HK-2 (cell line): ENCODE results near the gene ITGA1.

Source experiments
- DNase-seq: peaks from one replicate; pipeline ENCODE4 v3.0.0-alpha.2; 2018; ENCODE audit not compliant: unreplicated experiment

Gene ITGA1

DNA sequence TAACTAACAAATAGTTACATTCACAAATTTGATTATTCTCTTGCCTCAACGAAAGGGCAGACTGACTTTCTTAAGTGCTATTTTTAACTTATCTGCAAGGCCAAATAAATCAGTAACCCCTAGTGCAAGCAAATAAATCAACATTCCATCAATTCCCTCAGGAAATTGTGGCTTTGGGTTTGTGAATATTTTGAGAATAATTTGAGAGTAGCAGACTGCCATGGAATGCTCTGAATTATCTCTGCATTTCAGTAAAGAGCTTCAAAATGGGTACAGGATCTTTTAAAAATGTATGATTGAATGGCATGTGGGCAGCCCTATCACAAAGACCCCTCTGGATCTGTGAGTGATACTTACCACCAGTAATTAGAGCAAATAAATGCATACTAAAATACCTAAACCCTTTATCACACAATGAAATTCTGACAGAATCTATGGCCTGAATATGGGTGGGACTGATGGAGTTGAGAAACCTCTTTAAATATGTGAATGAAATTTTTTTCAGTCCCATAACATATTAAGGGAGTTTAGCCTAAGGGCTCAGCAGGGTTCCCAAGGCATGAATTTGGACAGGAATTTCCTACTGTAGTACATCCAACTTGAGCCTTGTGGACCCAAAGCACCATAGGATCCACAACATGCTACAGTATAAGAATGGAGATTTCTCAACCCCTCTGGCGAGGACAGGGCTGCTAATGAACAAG, 109.0 kb downstream of the ITGA1 start:
- no peak for DNase-seq

DNA sequence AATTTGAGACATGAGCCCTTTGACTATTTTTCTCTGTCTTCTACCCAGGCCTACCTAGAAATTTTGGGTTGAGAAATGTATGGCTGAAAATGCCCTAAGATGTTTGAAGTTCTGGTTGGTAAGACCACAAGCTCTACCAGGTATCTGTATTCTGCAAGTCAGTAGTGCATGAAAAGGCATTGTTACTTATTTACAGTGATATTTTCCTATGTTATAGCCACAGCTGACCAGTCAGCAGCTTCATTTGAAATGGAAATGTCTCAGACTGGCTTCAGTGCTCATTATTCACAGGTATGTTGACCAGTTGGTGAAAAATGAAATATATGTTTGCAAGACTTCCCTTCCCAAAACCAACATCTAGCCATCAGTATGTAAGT, 109.5 kb downstream of the ITGA1 start:
- DNase-seq: no peak

DNA sequence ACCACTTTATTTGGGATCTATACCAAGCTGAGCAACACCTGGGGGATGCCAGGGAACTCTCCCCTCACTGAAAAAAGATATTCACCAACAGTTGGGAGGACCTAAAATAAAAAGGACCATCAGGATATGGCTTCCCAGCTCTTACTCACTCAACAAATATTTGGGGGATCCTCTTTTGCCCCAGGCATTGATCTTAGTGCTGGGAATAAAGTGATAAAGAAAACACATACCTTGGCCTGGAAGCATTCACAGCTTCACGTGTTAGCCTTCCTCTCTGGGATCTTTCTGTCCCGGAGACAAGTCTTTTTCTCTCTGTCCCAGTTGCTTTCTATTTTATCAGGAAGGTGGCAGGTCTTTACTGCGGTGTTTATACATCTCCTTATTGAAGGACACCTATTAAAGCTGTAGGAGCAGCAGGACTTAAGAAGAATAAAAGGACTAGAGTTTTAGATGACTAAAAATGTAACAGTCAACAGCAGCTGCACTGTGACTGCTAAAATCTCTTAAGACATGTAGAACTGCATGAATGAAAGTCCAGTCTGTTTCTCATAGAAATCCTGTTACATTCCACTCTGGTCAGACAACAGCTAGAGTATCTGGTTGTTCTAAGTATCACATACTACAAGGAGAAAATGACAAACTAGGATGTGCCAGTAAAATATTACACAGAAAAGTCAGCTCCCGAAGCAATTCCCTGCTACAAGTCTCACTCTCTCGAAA, 111.4 kb downstream of the ITGA1 start:
- no peak for DNase-seq

DNA sequence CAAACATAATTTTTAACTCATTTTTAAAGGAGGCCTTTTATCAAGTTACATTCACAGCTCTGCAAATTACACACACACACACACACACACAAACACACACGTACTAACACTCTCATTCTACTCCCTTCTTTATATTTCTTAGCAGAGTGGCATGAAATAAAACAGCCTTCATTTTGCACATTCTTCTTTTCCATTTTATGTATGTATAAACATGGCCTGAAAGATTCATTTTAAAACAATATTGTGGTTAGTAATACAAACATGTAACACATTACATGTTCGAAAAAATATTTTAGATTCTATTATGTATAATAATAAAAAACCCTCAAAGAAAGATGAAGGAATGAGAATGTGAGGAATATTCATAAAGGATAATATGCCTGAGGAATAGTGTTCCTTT, 115.4 kb downstream of the ITGA1 start:
- DNase-seq: no peak

DNA sequence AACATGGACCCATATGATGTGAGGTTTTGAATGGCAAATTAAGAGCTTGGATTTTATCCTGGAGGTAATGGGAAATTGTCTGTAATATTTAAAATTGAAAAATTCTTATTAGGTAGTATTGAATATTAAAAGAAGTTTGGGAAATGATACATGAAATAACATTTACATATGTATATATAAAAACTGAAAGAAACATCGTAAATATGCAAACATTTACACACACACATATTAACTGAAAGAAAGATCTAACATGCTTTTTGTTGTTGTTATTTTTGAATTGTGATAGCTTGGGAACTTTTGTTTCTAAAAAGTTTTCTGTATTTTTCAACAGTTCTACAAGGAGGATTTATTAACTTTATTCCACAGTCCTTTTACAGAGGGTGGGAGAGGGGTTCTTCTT, 118.6 kb downstream of the ITGA1 start:
- no peak for DNase-seq

DNA sequence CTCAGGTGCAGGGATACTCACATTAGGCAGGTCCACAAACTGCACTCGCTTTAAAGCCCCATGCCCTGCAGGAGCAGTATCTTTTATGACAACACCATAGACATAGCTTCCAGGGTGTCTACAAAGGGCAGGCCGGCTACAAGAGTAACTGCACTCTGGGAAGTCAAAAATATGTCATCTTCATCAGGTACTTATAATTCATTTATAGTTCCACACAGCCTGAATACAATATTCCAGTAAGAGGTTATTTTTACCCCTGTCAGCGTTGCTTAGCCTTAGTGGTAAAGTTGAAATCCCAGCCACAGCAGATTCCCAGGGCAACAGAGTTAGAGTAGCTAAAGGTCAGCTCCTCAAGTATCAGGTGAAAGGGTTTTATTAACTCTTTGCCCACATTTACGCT, 119.1 kb downstream of the ITGA1 start:
- DNase-seq: no peak

DNA sequence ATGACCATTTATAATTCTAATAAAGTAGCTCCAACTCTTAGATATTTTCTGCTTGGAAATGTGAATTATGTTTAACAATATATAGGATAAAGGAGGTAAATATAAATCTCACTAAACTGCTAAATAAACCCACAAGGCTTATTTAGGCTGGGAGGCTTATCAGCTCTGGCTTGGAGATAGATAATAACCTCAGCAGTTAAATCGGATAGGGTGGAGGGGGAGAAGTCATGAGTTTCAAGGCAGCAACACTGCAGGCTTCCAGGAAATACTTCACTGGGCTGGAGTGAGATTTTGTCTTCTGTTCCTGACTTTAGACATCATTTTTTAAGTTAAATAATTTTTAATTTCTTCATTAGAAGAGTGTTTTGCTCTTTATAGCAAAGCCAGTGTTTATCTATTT, 121.5 kb downstream of the ITGA1 start:
- no peak for DNase-seq

DNA sequence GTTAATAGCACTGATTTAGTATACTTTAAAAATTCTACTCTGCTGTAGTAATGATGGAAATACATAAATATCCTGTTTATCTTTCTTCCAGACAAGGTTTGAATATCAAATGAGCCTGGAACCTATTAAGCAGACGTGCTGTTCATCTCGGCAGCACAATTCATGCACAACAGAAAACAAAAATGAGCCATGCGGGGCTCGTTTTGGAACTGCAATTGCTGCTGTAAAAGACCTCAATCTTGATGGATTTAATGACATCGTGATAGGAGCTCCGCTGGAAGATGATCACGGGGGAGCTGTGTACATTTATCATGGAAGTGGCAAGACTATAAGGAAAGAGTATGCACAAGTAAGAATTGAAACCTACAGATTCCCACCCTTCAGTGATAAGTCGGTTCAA, 122.4 kb downstream of the ITGA1 start:
- DNase-seq: no peak

DNA sequence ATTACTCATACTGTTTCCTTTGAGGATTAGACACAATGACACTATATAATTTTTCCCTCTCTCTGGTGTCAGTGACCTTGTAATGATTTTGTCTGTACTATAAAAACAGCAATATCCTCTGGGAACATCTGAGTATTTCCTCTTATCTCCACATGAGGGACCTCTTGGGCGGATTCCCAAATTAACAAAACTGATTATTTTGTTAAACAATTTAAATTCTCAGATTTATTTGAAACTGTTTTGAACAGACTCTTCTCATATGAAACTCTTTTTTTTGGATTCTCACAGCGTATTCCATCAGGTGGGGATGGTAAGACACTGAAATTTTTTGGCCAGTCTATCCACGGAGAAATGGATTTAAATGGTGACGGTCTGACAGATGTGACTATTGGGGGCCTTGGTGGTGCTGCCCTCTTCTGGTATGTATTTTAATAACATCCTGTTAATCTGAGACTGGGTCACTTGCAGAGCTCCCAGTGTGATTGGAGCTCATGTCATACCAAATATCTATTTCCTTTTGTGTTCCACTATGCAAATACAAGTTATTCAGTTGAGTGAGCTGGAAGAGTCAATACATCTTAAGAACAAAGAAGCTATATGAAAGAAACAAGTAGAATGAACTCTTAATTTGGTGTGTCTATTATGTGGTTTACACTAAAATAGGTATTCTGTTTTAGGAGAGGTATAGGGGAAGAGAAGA, 127.6 kb downstream of the ITGA1 start:
- DNase-seq: peak; percentile 33

DNA sequence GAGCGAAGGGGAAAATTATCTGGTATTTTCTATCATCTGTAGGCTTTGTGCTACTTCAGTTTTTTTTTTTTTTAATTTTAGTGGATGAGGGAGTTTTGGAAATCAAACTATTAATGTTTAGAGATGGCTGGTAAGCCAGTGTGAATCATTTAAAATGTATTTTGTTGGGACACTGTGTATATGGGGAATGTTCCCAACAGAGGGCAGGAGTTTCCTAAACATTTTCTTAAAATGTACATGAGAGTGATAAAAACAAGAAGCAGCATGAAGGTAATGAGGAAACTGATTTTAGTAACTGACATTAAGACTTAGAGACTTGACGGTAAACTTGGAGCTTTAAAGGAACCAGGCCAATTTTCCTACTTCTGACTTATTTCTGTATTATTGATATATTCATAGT, 133.2 kb downstream of the ITGA1 start:
- DNase-seq: no peak

DNA sequence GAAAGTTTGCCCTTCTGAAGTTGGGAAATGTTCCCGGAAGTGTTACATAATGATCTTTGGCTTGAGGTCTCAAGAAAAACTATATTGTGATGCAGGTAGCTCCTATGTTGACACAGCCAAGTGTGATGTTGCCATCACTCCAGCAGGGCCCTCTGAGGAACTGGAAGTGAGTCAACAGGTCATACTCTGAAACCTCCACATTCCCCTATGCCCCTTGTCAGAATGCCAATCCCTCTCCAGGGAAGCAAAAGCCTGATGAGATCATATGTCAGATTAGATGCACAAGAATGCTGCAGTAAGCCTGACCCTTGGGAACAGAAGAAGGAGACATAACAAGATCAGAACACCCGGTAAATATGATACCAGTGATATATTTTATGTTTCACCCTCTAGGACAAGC, 134.7 kb downstream of the ITGA1 start:
- DNase-seq: peak; percentile 59

DNA sequence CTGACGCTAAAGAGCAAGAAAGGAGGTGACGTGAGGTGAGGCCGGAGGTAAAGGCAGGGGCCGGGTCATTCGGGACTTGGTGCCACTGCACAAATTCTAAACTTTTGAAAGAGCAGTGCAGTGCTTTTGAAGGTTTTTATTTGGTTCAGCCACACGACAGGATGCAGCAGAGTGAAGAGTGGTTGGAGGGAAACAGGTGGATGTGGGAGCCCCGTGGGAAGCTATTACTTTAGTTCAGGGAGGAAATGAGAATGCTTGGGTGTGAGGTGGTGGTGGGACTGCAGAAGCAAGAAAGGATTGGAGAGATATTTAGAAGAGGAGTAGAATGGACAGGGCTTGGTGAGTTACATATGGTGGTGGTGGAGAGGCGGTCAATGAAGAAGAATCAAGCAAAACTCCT, 136.7 kb downstream of the ITGA1 start:
- no peak for DNase-seq

DNA sequence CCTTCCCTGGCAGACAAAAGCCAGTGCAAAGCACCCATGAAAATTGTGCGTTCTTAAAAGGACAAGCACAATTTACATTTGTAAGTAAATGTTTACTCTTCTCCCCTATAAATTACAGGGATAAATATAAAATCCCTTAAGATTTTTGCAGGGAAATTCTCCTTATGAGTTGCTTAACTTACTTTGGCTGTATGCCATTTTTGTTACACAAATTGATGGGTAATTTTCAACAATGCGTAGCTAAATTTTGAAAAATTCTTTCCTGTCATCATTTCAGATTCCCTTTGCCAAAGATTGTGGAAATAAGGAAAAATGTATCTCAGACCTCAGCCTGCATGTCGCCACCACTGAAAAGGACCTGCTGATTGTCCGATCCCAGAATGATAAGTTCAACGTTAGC, 137.3 kb downstream of the ITGA1 start:
- no peak for DNase-seq

DNA sequence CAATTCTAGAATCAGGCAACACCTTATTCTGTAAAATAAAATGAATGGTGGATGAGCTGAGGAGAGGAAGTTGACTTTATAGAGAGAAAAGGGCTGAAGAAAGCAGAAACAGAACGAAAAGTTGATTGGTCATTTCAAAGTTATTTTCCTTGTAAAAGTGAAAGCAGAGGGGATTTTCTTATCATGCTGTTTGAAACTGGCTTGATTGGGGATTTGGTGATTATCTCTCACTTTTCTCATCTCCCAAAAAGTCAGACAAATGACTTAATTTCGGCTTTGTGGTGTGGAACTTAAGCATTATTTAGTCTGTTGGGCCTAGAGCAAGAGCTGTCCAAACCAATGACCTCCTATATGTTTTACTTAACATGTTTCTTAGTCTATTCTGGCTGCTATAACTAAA, 141.0 kb downstream of the ITGA1 start:
- DNase-seq: no peak

DNA sequence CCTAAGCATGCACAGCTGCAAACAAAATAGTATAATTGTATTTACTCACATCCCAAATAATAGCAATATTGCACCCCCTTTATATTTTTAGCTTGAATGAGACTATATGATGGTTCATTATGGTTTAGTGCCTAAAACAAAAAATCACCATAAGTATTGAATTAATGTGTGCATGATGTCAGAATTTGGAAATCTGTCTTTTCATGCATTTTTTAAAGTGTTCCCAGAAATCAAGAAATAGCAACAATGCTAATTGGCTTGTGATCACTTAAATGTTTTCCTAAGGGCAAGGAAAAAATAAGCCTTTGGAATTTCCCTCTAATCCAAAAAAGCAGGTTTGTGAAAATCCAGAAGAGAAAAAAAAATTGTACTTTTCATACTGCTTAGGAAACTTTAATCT, 150.5 kb downstream of the ITGA1 start:
- no peak for DNase-seq

DNA sequence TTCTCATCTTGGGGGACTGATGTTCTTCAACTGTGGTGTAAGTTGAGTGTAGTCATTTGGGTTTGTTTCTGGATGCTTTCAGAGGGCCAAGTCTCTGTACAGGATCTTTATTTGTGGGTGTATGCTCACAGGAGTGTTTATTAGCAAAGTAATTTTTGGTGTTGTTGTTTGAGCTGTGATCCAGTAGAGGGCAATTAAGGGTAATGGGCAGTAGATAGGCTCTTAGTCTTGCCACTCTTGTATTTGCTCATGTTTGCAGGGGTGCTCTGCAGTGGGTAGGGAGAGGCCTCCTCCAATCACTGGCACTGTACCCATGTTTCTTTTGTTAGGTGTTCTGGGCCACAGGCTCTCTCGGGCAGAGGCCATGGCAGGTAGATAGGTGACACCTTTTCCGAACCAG, 155.6 kb downstream of the ITGA1 start:
- no peak for DNase-seq

DNA sequence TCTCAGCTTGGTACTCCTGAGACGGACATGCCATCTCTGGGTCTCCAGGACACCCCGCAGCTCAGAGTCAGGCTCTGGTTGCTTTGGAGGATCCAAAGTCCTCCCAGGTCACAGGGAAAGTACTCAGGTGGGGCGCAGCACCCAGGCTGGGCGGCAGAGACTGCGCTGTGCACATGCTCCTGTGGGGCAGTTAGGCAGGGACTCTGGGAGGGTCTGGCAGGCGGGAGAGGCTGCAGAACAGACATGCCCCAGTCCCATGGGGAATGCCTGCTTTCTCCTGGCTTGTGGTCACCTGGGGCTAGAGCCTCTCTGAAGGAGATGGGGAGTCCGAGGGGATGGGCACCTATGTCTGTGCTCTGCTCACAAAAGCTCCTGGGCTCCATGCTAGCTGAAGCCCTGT, 156.1 kb downstream of the ITGA1 start:
- DNase-seq: no peak

DNA sequence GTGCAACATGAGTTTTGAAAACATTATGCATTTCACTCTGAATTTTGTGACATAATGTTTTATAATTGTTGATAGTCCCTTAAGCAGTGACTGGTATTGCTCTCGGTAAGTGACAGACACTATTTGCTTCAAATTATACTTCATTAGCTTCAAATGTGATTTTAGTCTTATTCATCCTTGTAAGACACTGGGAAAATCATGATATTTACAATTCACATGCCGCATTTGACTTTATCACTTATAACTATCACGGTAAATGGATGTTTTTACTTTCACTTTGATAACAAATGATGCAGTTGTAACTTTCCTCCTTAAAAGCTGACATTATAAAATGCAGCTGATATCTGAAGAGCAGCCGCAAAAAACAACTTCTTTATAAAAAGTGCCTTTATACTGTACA, 157.3 kb downstream of the ITGA1 start:
- DNase-seq: no peak

DNA sequence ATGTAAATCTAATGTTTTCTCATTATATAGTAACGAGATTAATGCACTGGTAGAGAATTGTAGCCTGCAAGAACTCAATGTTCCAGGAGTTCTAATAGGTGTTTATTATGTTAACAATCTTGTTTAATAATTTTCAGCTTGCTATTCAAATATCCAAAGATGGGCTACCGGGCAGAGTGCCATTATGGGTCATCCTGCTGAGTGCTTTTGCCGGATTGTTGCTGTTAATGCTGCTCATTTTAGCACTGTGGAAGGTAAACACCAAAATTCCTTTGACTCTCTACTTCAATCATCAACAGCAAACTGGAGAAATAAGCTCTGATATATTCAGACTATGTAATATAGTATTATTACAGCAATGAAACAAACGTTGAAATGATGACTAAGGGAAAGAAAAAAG, 159.5 kb downstream of the ITGA1 start:
- no peak for DNase-seq

DNA sequence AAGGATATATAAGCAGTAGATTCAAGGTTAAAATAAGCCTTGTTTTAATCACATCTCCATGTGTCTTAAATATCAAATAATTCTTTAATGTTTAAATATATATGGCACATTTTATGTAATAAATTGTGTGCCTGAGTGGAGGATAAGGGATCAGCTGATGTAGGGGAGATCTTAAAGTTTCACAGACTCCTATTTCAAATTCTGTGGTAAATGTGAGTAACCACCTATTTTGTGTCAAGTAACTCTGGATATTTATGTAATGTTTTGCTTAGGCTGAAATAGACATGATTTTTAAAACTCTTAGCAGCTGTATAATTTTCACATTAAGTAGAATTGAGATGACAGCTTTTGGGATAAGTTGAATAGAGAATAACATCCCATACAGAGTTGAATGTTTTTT, 160.1 kb downstream of the ITGA1 start:
- no peak for DNase-seq

DNA sequence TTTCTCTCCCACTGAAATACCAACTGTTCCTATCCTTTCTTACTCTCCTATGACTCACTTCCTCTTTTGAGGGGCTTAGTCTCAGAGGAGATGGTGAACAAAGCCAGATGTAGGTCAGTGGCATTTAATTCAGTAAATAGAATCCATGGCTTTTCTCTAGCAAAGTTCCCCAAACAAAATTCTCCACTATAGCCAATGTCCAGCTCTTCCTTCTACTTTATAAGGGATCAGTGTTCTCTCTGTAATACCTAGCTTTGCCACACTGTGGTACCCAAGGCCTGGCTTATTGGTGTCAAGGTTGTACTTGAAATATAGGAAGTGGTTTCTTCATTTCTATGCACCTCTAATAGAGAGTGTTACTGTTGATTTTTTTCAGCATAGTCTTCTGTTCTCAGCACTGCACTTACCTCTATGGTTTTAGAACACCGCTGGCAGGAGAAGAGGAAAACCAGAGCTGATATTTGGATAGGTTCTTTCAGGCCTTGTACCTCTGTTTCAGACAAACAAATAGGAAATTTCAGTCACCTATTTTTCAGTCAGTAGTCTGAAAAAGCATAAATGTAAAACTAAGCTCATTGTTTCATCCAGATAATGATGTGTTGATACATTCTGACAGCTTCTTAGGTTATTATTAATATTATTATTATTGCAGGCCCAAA, 160.8 kb downstream of the ITGA1 start:
- DNase-seq: peak; percentile 16

DNA sequence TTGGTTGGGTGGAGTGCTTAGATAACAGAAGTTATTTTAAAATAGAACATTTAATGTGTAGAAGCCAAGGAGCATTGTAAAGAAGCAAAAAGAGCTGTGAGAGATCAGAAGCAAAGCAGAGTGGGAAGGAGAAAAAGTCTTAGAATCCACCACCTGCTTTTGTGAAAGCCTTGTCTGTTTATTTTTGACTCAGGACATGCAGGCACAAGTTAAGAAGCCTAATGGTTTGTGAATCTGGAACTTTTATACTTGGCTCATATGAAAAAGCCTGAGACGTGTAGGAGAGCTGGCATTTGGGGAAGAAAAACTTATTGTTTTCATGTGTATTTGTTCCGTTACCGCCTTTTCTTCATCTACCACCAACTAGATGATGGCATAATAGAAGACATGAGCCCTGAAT, 163.0 kb downstream of the ITGA1 start:
- DNase-seq: no peak

DNA sequence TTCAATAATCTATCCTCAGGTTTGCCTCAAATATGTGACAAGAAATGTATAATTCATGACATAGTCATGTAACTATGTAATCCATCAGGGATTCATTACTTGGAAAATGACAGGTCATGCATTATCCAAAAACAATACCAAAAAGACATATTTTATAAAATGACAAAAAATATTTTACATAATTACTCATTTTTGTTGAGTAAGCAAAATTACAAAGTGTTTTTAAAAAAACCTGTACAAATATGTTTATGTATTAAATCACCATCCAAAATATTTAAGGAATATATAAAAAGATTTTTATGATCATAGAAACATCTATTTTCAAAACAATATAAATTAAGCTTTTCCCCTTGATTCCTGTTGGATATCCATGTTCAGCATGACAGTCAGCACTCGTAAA, 164.8 kb downstream of the ITGA1 start:
- no peak for DNase-seq
